ENCODE data around the gene MOB2.

The MOB2 gene

GRCh38 chr11:1502954-1503707 is 16.6 kb upstream of the MOB2 start:
- ATAC-seq = no peak

GRCh38 chr11:1502168-1502953 is 15.8 kb upstream of the MOB2 start:
- no peak for ATAC-seq

- ATAC-seq = no peak
These were observed 15.0 kb upstream of the MOB2 start for GRCh38 chr11:1501421-1502167.

- no peak for ATAC-seq
These were observed 14.2 kb upstream of the MOB2 start for GRCh38 chr11:1500466-1501420.

- no peak for ATAC-seq
These were observed 13.3 kb upstream of the MOB2 start for GRCh38 chr11:1499899-1500298.

GRCh38 chr11:1499261-1499890 is 12.8 kb upstream of the MOB2 start:
- ATAC-seq = no peak

- ATAC-seq = no peak
These were observed 11.7 kb upstream of the MOB2 start for GRCh38 chr11:1498262-1498661.

GRCh38 chr11:1497600-1497999 is 11.0 kb upstream of the MOB2 start:
- peak in 1 of 2 donors; percentile 49 for ATAC-seq

- ATAC-seq = no peak
These were observed 10.1 kb upstream of the MOB2 start for GRCh38 chr11:1496761-1497095.

GRCh38 chr11:1496091-1496760 is 9.6 kb upstream of the MOB2 start:
- ATAC-seq = no peak

- ATAC-seq = no peak
These were observed 8.1 kb upstream of the MOB2 start for GRCh38 chr11:1494650-1495049.

- no peak for ATAC-seq
These were observed 7.2 kb upstream of the MOB2 start for GRCh38 chr11:1493650-1494244.

- no peak for ATAC-seq
These were observed 4.8 kb upstream of the MOB2 start for GRCh38 chr11:1491379-1491778.

GRCh38 chr11:1490651-1491050 is 4.1 kb upstream of the MOB2 start:
- ATAC-seq = no peak

GRCh38 chr11:1488575-1489180 is 2.1 kb upstream of the MOB2 start:
- no peak for ATAC-seq

GRCh38 chr11:1487851-1488574 is 1.4 kb upstream of the MOB2 start:
- ATAC-seq = peak in 1 of 2 donors; percentile 33

GRCh38 chr11:1487091-1487850 is 692 bp upstream of the MOB2 start:
- no peak for ATAC-seq

- no peak for ATAC-seq
These were observed 1.1 kb downstream of the MOB2 start for GRCh38 chr11:1485504-1485885.

All from activated CD4-positive, CD25-positive, alpha-beta regulatory T cell treated with anti-CD3 and anti-CD28 coated beads, Interleukin-2, amount 50 U/mL, for 24 hours (primary cell).